K562 (cell line): ENCODE measurements around the gene SNAP23. TPM values are rescaled to one million over a fixed set of nuclear protein-coding genes. Genes with fewer than 3 reads are reported as not detected.

Source experiments
- ATAC-seq: fragments of 200-7000 bp; cut with Tn5 transposase; 3 replicates; pipeline ENCODE4 v1.9.1; 2020; ENCODE audit warnings: moderate library complexity
- BruUV-seq: library from RNA; stranded (reverse); fragments of 400-500 nt; replicated peaks from 2 replicates; lab custom pipeline; 2021; lab: Mats Ljungman, UMichigan
- CTCF ChIA-PET: fragments of 300-600 bp; formaldehyde crosslinking; extraction: SDS; loops from one replicate; lab custom pipeline; 2021; ENCODE audit warnings: low intra/inter-chr PET ratio; lab: Yijun Ruan, JAX
- POLR2A ChIA-PET: fragments of 300-600, 350-650 bp; sonication (Branson Sonifier 250); formaldehyde crosslinking; extraction: SDS; loops from one replicate; lab custom pipeline; 2021; ENCODE audit warnings: antibody characterized with exemption, inconsistent platforms; lab: Yijun Ruan, JAX
- DNase-seq, 4 experiments: peaks; one replicate each; pipeline versions ENCODE4 v3.0.0 to v3.0.0-alpha.2; 2011 to 2018; ENCODE audit warnings: low spot score in 3 of 4, mixed read lengths in 3 of 4; ENCODE audit errors: extremely low read depth in 1 of 4
- FAIRE-seq: peaks from 2 replicates; lab custom pipeline; 2011; peaks lifted over from hg19 to GRCh38; lab: Jason Lieb, UNC
- H2AFZ ChIP-seq: 2 replicates; pipeline ENCODE4 v1.6.0; 2011; ENCODE audit warnings: low read depth, low read length, control low read depth, inconsistent platforms
- H3K27ac ChIP-seq: fragments of 200-600 bp; 3 replicates; pipeline ENCODE4 v1.8.0; 2011; ENCODE audit warnings: low read depth, mild to moderate bottlenecking, control low read depth, inconsistent platforms, low read length, moderate library complexity, mixed read lengths; ENCODE audit errors: extremely low read depth
- H3K27me3 ChIP-seq, 2 experiments: fragments of 300-600 bp in 1 of 2; 2 replicates in 1 of 2; 3 replicates in 1 of 2; pipeline versions ENCODE4 v1.6.0 to v1.8.0; 2011; ENCODE audit warnings: inconsistent platforms in 2 of 2, low read length in 2 of 2, mild to moderate bottlenecking in 1 of 2, mixed read lengths in 1 of 2, moderate library complexity in 1 of 2; ENCODE audit not compliant: control insufficient read depth in 2 of 2, insufficient read depth in 2 of 2
- H3K36me3 ChIP-seq: fragments of 300-600 bp; 3 replicates; pipeline ENCODE4 v1.8.0; 2011; ENCODE audit warnings: mild to moderate bottlenecking, low read length, inconsistent platforms; ENCODE audit not compliant: control insufficient read depth, insufficient read depth
- H3K4me1 ChIP-seq, 2 experiments: fragments of 200-600 bp in 1 of 2; replicated peaks in 1 of 2; 2 replicates in 1 of 2; 3 replicates in 1 of 2; pipeline versions ENCODE4 v1.5.1 to v1.8.0; 2011; ENCODE audit warnings: inconsistent platforms in 2 of 2, low read length in 2 of 2, mild to moderate bottlenecking in 1 of 2, mixed read lengths in 1 of 2, moderate library complexity in 1 of 2; ENCODE audit not compliant: control insufficient read depth in 2 of 2, insufficient read depth in 2 of 2
- H3K4me2 ChIP-seq: 2 replicates; pipeline ENCODE4 v1.6.1; 2011; ENCODE audit warnings: low read length, control low read depth, inconsistent platforms, mixed read lengths; ENCODE audit not compliant: insufficient read depth
- H3K4me3 ChIP-seq: fragments of 200-600 bp; sonication (generic), shearing (Covaris generic); 2 replicates; pipeline ENCODE4 v1.5.1; 2016; ENCODE audit warnings: control low read depth, inconsistent platforms
- H3K79me2 ChIP-seq: fragments of 200-600 bp; 3 replicates; pipeline ENCODE4 v1.8.0; 2011; ENCODE audit warnings: low read length, inconsistent platforms; ENCODE audit not compliant: control insufficient read depth, insufficient read depth
- H3K9ac ChIP-seq, 2 experiments: 2 replicates each; pipeline versions ENCODE4 v1.6.0 to v1.6.1; 2011; ENCODE audit warnings: low read depth in 2 of 2, low read length in 2 of 2, control low read depth in 1 of 2, inconsistent platforms in 1 of 2, mild to moderate bottlenecking in 1 of 2, mixed read lengths in 1 of 2; ENCODE audit not compliant: insufficient read depth in 1 of 2
- H3K9me1 ChIP-seq: one replicate; pipeline ENCODE4 v1.6.0; 2011; ENCODE audit warnings: inconsistent platforms, mild to moderate bottlenecking, low read length, moderate library complexity; ENCODE audit not compliant: control insufficient read depth, insufficient read depth
- H3K9me3 ChIP-seq: replicated peaks from 2 replicates; pipeline ENCODE4 v1.5.1; 2011; ENCODE audit warnings: low read depth, low read length, inconsistent platforms; ENCODE audit not compliant: control insufficient read depth, insufficient read depth
- H4K20me1 ChIP-seq: replicated peaks from 2 replicates; pipeline ENCODE4 v1.6.1; 2011; ENCODE audit warnings: low read length, inconsistent platforms, mixed read lengths; ENCODE audit not compliant: control insufficient read depth, insufficient read depth
- DACH1 ChIP-seq: fragments of 450-650 bp; IDR thresholded peaks from 2 replicates; pipeline ENCODE4 v1.6.1; 2018; ENCODE audit not compliant: partially characterized antibody
- DIDO1 ChIP-seq: fragments of 450-650 bp; IDR thresholded peaks from 2 replicates; pipeline ENCODE4 v1.6.1; 2016; ENCODE audit warnings: low read depth, missing biosample characterization, missing genetic modification characterization
- ELF1 ChIP-seq: fragments of 200-800 bp; sonication (Bioruptor generic); IDR thresholded peaks from 2 replicates; pipeline ENCODE4 v1.6.1; 2016; ENCODE audit warnings: missing genetic modification characterization, missing compliant biosample characterization
- ESRRB ChIP-seq: fragments of 250-450 bp; sonication (Bioruptor Pico); IDR thresholded peaks from 2 replicates; pipeline ENCODE4 v1.5.0; 2020; ENCODE audit warnings: mild to moderate bottlenecking, moderate library complexity, borderline replicate concordance
- HCFC1 ChIP-seq: IDR thresholded peaks from 2 replicates; pipeline ENCODE4 v1.6.1; 2012; ENCODE audit warnings: low read depth, low read length, improper control_type of control experiment
- NR3C1 ChIP-seq: sonication (generic); formaldehyde crosslinking; IDR thresholded peaks from 2 replicates; pipeline ENCODE4 v1.8.1; 2022; ENCODE audit warnings: missing genetic modification reagents
- SIN3A ChIP-seq, 2 experiments: fragments of 150-350 bp in 1 of 2; IDR thresholded peaks; 2 replicates each; pipeline ENCODE4 v1.6.1; 2011 to 2016; ENCODE audit warnings: borderline replicate concordance in 2 of 2, low read depth in 2 of 2, low read length in 2 of 2, mild to moderate bottlenecking in 2 of 2, moderate library complexity in 2 of 2; ENCODE audit not compliant: control insufficient read depth in 1 of 2
- SRF ChIP-seq, 2 experiments: fragments of 250-450, 450-650 bp in 1 of 2; sonication (Bioruptor Pico) in 1 of 2; sonication (generic) in 1 of 2; formaldehyde crosslinking; IDR thresholded peaks; 2 replicates each; pipeline versions ENCODE4 v1.5.0 to v1.5.1; 2020 to 2022; ENCODE audit warnings: mild to moderate bottlenecking in 1 of 2, missing genetic modification reagents in 1 of 2
- TFAP4 ChIP-seq: sonication (generic); formaldehyde crosslinking; IDR thresholded peaks from 2 replicates; pipeline ENCODE4 v1.8.0; 2022; ENCODE audit warnings: missing genetic modification reagents, mild to moderate bottlenecking, moderate library complexity, borderline replicate concordance
- ZNF699 ChIP-seq: fragments of 250-450 bp; sonication (Bioruptor Pico); IDR thresholded peaks from 2 replicates; pipeline ENCODE4 v1.8.0; 2021; ENCODE audit warnings: mild to moderate bottlenecking, moderate library complexity; ENCODE audit not compliant: insufficient replicate concordance
- ZNF79 ChIP-seq: fragments of 250-450 bp; sonication (Bioruptor Pico); IDR thresholded peaks from 2 replicates; pipeline ENCODE4 v1.4.0; 2020; ENCODE audit warnings: low read depth, mild to moderate bottlenecking, moderate library complexity
- WGBS: fragments of 100-300 bp; shearing (Covaris generic); methylation state at CpG from one replicate; pipeline ENCODE4 v1.1.6; 2016; ENCODE audit warnings: low coverage, mixed read lengths; ENCODE audit not compliant: insufficient coverage; ENCODE audit errors: missing lambda C conversion rate; 5-methylcytosine and 5-hydroxymethylcytosine counted together
- in situ Hi-C: fragments of 300-500 bp; cut with MboI; formaldehyde crosslinking; loops from 4 replicates; pipeline ENCODE4 v1.15.0; 2018; ENCODE audit warnings: inconsistent platforms, mixed read lengths
- intact Hi-C: fragments of 100-400 bp; cut with micrococcal nuclease; formaldehyde crosslinking; loops from 2 replicates; pipeline ENCODE4 v1.14.2; 2022
- polyA plus RNA-seq, 8 experiments: library from polyadenylated mRNA; depleted of rRNA in 4 of 8; stranded (reverse) in 5 of 8; unstranded in 3 of 8; fragments of >200 nt; fragmentation: Nextera tagmentation in 2 of 8; fragmentation: Illumina TruSeq in 1 of 8; extraction: Ambion mirVana in 2 of 8; extraction: Trizol in 1 of 8; gene quantifications; 2 replicates each; pipeline versions ENCODE4 v1.2.1 to v1.2.3, GENCODE V29; 2011 to 2014; ENCODE audit warnings: inconsistent platforms in 1 of 8, missing spikeins in 1 of 8
- total RNA-seq, 7 experiments: library from RNA; depleted of rRNA in 6 of 7; stranded (reverse); fragments of >200 nt in 6 of 7; fragmentation: Illumina TruSeq in 2 of 7; extraction: Trizol in 2 of 7; gene quantifications; 2 replicates each; pipeline versions ENCODE4 v1.2.1 to v1.2.3, GENCODE V29; 2011 to 2021; ENCODE audit warnings: low replicate concordance in 1 of 7
- TF ChIP-seq, protein P1 (sequence below): fragments of 450-650 bp; IDR thresholded peaks from 2 replicates; pipeline ENCODE4 v1.6.1; 2018; ENCODE audit warnings: mild to moderate bottlenecking, low read depth; ENCODE audit not compliant: partially characterized antibody

The SNAP23 gene
- total and polyA plus RNA-seq, 9 of the 15 experiments (the other 6 are each of a cell fraction or from before 2014, with no cell fraction given), result 78.9 to 168 (median 117) TPM

DNA sequence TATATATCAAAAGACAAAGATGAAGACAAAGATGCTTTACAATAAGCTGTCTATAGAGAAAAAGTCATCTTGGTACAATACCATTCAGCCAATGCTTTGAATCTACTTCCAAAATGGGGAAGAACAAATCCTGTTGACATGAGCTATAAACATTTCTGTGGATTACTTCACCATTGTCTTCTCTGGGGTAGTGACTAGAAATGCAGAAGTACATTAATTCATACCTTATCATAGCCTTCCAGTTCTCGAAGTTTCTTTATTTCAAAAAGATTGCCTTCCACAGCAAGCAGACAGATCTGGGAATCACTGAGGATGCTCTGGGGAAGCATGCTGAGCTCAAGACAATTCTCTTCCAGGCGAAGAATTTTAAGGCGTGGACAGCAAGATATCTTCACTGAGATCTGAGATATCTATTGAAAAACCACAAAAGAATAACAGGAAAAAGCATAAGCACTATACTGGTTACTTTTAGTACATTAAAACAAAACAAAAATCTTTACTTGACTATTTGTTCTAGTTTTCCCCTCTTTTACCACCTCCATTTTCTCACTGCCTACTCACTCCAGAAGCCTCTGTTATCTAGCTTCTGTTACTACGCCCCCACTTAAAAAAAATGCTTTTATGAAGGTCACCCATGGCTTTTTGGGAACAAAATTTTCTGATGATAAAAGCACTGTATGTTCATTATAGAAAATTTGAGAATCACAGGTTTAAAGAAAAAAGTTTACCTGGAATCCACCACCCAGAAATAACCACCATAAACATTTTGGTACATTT lies 49.6 kb downstream of the SNAP23 start (continued):
- TF ChIP-seq, protein P1, sequence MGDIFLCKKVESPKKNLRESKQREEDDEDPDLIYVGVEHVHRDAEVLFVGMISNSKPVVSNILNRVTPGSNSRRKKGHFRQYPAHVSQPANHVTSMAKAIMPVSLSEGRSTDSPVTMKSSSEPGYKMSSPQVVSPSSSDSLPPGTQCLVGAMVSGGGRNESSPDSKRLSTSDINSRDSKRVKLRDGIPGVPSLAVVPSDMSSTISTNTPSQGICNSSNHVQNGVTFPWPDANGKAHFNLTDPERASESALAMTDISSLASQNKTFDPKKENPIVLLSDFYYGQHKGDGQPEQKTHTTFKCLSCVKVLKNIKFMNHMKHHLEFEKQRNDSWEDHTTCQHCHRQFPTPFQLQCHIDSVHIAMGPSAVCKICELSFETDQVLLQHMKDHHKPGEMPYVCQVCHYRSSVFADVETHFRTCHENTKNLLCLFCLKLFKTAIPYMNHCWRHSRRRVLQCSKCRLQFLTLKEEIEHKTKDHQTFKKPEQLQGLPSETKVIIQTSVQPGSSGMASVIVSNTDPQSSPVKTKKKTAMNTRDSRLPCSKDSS, result no peak

GRCh38 chr15:42547918-42548248 lies 52.4 kb downstream of the SNAP23 start:
- H4K20me1 ChIP-seq, result no peaks in the 10 kb centered on the region; the same call in 1 of the 2 replicates
- peaks cover 9 to 19% of the 10 kb centered on the region in 2 experiments for H3K4me1 ChIP-seq
- intact Hi-C loops (loop anchor here (2.0 to 10.0 kb wide), 2 partner anchors 53 to 107 kb away; partner anchors contain the start of gene SNAP23), in situ Hi-C loops (no loop called here)
- peak overlapping the region; percentile 98 for H3K4me3 ChIP-seq
- H3K27me3 ChIP-seq, result no peaks in the 10 kb centered on the region
- H3K79me2 ChIP-seq, result peaks cover 67% of the 10 kb centered on the region
- H3K9me1 ChIP-seq, result no peaks in the 10 kb centered on the region
- peak in 1 of 4 experiments; percentile 9 for DNase-seq
- FAIRE-seq, result peak; percentile 64
- 3% methylated on average over 9 of the region's 9 CpGs for WGBS
- H3K9me3 ChIP-seq, result no peaks in the 10 kb centered on the region
- BruUV-seq, result no TSS peak
- H3K4me2 ChIP-seq, result peak overlapping the region; percentile 91
- TF ChIP-seq ESRRB (CRISPR knock-in tag) (no peak), ZNF699 (CRISPR knock-in tag) (no peak), DACH1 (peak; percentile 89), HCFC1 (no peak), ELF1 (tag) (no peak), TFAP4 (CRISPR knock-in tag) (peak; percentile 25; the same call in 1 of the 2 replicates), DIDO1 (tag) (no peak), NR3C1 (CRISPR knock-in tag) (no peak), SRF (CRISPR knock-in tag; IDR thresholded peaks at IDR 0.05) (peak in 1 of 2 experiments; percentile 4; a peak in 1 of 4 replicates), SIN3A (IDR thresholded peaks at IDR 0.05; ENCODE audit: borderline replicate concordance in 2 of 2, control insufficient read depth in 1 of 2, low read depth in 2 of 2, low read length in 2 of 2) (peak in 1 of 2 experiments; percentile 65; a peak in 1 of 4 replicates), ZNF79 (no peak)
- H3K27ac ChIP-seq, result peak overlapping the region; percentile 89
- H3K9ac ChIP-seq, result peak overlapping the region; percentile 93 to 97
- H3K36me3 ChIP-seq, result peaks cover 52% of the 10 kb centered on the region
- ATAC-seq, result peak; percentile 30
- CTCF ChIA-PET, result no interaction called here
- H2AFZ ChIP-seq, result peak overlapping the region; percentile 94
- POLR2A ChIA-PET, result interaction anchor here (0.7 to 5.6 kb wide), 11 partner anchors 10 to 631 kb away, joined by 3 to 31 read pairs (median 3); partner anchors contain the start of genes SNAP23, STARD9 and ZNF106
